HUES48 (cell line): ENCODE results near the gene ALKBH7.
"Not testable (repeated sequence)": the region's sequence is repeated elsewhere in the genome, so short reads cannot be mapped to it uniquely, and the experiment has no call there.

Experiments used
- H3K27ac ChIP-seq: one replicate; pipeline ENCODE4 v1.7.0; 2013; ENCODE audit warnings: low read depth, low read length, inconsistent platforms
- H3K27me3 ChIP-seq: 2 replicates; pipeline ENCODE4 v1.6.1; 2013; ENCODE audit warnings: mild to moderate bottlenecking, low read length; ENCODE audit not compliant: control insufficient read depth, insufficient read depth
- H3K36me3 ChIP-seq: 2 replicates; pipeline ENCODE4 v1.6.1; 2013; ENCODE audit warnings: low read length; ENCODE audit not compliant: control insufficient read depth, insufficient read depth
- H3K4me1 ChIP-seq: 2 replicates; pipeline ENCODE4 v1.6.1; 2013; ENCODE audit warnings: mild to moderate bottlenecking, low read length; ENCODE audit not compliant: control insufficient read depth, insufficient read depth
- H3K4me3 ChIP-seq: 2 replicates; pipeline ENCODE4 v1.5.1; 2013; ENCODE audit warnings: mild to moderate bottlenecking, low read depth, low read length
- H3K9ac ChIP-seq: 2 replicates; pipeline ENCODE4 v1.6.1; 2013; ENCODE audit warnings: mild to moderate bottlenecking, low read depth, low read length, moderate library complexity
- H3K9me3 ChIP-seq: 2 replicates; pipeline ENCODE4 v1.6.1; 2013; ENCODE audit warnings: low read length; ENCODE audit not compliant: control insufficient read depth, insufficient read depth

The ALKBH7 gene, protein sequence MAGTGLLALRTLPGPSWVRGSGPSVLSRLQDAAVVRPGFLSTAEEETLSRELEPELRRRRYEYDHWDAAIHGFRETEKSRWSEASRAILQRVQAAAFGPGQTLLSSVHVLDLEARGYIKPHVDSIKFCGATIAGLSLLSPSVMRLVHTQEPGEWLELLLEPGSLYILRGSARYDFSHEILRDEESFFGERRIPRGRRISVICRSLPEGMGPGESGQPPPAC

GRCh38 chr19:6372594-6373095 lies at the start of gene ALKBH7:
Gene ALKBH7 (plus strand): TSS chr19:6372794. CDS start chr19:6372821, 27 bp downstream.
- Histone ChIP-seq H3K9ac (peak within 1 kb of the TSS; percentile 89), H3K4me3 (peak within 1 kb of the TSS; percentile 97), H3K36me3 (peaks cover 19% of the 10 kb centered on the region), H3K4me1 (peaks cover 7% of the 10 kb centered on the region; the same call in 1 of the 2 replicates), H3K9me3 (no peaks in the 10 kb centered on the region), H3K27me3 (no peaks in the 10 kb centered on the region), H3K27ac (peak within 1 kb of the TSS; percentile 99)

DNA sequence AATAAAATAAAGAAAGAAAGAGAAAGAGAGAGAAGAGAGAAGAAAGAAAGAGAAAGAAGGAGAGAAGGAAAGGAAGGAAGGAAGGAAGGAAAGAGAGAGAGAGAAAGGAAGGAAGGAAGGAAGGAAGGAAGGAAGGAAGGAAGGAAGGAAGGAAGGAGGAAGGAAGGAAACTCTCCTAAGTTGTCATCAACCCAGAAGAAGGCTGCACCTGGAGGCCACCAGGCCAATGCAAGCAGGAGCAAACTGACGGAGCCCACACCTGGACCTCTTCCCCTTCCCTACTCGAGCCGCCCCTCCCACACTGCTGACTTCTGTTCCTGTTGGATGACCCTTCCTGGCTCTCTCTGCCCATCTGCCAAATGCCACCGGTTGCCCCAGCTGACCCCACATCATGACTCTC lies 47.8 kb upstream of the ALKBH7 start:
- H3K27me3 ChIP-seq = no peaks in the 10 kb centered on the region
- no peak overlapping the region for H3K9ac ChIP-seq
- H3K9me3 ChIP-seq = peaks cover 28% of the 10 kb centered on the region
- no peak overlapping the region for H3K4me3 ChIP-seq
- H3K27ac ChIP-seq = no peak overlapping the region
- H3K4me1 ChIP-seq = no peaks in the 10 kb centered on the region
- H3K36me3 ChIP-seq = no peaks in the 10 kb centered on the region

DNA sequence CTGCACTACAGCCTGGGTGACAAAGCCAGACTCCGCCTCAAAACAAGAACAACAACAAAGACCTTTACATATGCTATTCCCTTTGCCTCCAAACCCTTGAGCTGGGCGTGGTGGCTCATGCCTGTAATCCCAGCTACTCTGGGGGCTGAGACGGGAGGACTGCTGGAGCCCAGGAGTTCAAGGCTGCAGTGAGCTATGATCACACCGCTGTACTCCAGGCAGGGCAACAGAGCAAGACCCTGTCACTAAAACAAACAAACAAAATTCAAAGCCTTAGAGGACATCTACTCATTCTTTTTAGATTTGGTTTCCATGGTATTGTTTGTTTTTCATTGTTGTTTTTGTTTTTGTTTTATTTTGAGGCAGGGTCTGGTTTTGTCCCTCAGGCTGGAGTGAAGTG lies 47.0 kb upstream of the ALKBH7 start:
- H3K4me3 ChIP-seq = no peak overlapping the region
- H3K9me3 ChIP-seq = peaks cover 21% of the 10 kb centered on the region
- no peaks in the 10 kb centered on the region for H3K27me3 ChIP-seq
- H3K36me3 ChIP-seq = no peaks in the 10 kb centered on the region
- no peaks in the 10 kb centered on the region for H3K4me1 ChIP-seq
- H3K27ac ChIP-seq = no peak overlapping the region
- no peak overlapping the region for H3K9ac ChIP-seq

GRCh38 chr19:6326815-6327214 lies 45.8 kb upstream of the ALKBH7 start:
- Histone ChIP-seq H3K4me1 (no peaks in the 10 kb centered on the region), H3K9me3 (peaks cover 16% of the 10 kb centered on the region), H3K27ac (no peak overlapping the region), H3K9ac (no peak overlapping the region), H3K27me3 (no peaks in the 10 kb centered on the region), H3K36me3 (no peaks in the 10 kb centered on the region), H3K4me3 (no peak overlapping the region)

GRCh38 chr19:6333439-6333838 lies 39.2 kb upstream of the ALKBH7 start, which contains the start of gene ACER1:
Gene ACER1 (minus strand): TSS chr19:6333612. CDS start chr19:6333551, 61 bp downstream.
- Histone ChIP-seq H3K4me1 (no peaks in the 10 kb centered on the region), H3K4me3 (no peak within 1 kb of the TSS), H3K27ac (no peak within 1 kb of the TSS)

DNA sequence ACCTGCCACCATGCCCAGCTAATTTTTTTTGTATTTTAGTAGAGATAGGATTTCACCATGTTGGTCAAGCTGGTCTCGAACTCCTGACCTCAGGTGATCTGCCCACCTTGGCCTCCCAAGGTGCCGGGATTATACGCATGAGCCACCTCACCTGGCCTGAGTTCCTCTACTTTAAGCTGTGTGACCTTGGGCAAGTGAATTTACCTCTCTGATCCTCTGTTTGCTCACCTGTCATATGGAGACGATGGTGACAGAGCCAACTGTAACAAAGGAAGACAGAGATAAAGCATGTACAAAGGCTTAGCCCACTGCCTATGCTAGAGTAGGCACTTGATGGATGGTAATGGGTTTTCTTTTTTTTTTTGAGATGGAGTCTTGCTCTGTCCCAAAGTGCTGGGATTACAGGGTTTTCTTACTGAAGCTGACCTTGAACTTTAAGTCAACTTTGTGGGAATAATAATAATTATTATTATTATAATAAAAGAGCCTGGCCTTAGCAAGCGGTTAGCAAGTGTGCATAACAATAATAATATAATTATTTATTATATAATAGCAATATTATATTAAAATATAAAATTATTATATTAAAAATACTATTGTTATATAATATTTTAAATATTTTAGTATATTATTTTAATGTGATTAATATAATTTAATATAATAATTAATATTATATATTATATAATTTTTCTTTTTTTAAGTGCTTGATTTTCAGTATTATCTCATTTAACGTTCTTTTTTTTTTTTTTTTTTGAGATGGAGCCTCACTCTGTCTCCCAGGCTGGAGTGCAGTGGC lies 37.9 kb upstream of the ALKBH7 start:
- no peak overlapping the region for H3K4me3 ChIP-seq
- H3K9ac ChIP-seq = no peak overlapping the region
- no peaks in the 10 kb centered on the region for H3K9me3 ChIP-seq
- H3K27me3 ChIP-seq = no peaks in the 10 kb centered on the region
- no peaks in the 10 kb centered on the region for H3K4me1 ChIP-seq
- H3K27ac ChIP-seq = no peak overlapping the region
- no peaks in the 10 kb centered on the region for H3K36me3 ChIP-seq

More at GRCh38 chr19:6333439-6333838, 39.2 kb upstream of the ALKBH7 start, which contains the start of gene ACER1:
- Histone ChIP-seq H3K27me3 (no peaks in the 10 kb centered on the region), H3K36me3 (no peaks in the 10 kb centered on the region), H3K9ac (no peak within 1 kb of the TSS), H3K9me3 (no peaks in the 10 kb centered on the region)

DNA sequence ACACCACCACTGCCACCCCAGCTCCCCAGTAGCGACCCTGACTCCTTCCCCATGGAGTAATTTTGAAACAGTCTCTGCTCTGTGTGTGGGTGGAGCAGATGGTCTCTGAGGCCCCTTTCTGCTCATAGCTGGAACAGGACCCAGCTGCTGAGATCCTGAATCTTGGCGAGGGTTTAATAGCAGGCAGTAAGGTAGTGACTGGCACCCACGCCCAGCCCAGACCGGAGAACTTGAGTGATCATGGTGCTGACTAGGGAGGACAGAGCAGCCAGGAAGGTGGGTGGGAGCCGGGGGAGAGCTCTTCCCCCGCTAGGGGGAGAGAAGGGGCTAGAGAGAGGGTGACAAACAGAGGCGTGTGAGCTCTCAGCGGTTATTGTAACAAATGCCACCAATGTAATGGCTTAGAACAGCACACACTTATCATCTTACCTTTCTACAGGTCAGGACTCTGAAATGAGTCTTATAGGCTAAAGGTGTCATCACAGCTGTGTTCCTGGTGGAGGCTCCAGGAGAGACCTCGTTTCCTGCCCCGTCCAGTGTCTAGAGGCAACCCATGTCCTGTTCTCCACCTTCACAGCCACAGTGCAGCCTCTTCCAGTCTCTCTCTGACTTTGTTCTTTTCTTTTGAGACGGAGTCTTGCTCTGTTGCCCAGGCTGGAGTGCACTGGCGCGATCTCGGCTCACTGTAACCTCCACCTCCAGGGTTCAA lies 31.9 kb upstream of the ALKBH7 start:
- H3K9me3 ChIP-seq = peaks cover 6% of the 10 kb centered on the region
- no peak overlapping the region for H3K4me3 ChIP-seq
- H3K27ac ChIP-seq = no peak overlapping the region

DNA sequence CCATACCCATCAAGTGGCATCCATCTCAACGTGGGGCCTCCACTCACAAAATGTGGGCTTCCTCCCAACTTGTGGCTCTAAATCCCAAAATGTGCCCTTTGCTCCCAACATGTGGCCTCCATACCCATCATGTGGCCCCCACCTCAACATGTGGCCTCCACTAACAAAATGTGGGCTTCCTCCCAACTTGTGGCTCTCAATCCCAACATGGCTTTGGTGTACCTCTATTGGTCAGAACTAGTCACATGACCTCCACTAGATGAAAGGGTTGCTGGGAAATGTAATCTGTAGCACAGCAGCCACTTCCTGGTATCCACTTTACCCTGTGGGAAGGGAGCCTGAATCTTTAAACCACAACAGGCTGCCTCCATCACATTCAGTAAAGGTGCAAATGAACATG lies 29.1 kb upstream of the ALKBH7 start:
- no peak overlapping the region for H3K27ac ChIP-seq
- peaks cover 6% of the 10 kb centered on the region for H3K9me3 ChIP-seq
- no peaks in the 10 kb centered on the region for H3K4me1 ChIP-seq
- no peaks in the 10 kb centered on the region for H3K27me3 ChIP-seq
- no peaks in the 10 kb centered on the region for H3K36me3 ChIP-seq
- no peak overlapping the region for H3K4me3 ChIP-seq
- H3K9ac ChIP-seq = no peak overlapping the region

More for the DNA sequence above, 31.9 kb upstream of the ALKBH7 start:
- Histone ChIP-seq H3K27me3 (no peaks in the 10 kb centered on the region), H3K4me1 (no peaks in the 10 kb centered on the region), H3K36me3 (no peaks in the 10 kb centered on the region), H3K9ac (no peak overlapping the region)

- not testable (repeated sequence) for H3K27ac ChIP-seq, H3K27me3 ChIP-seq, H3K9ac ChIP-seq, H3K4me1 ChIP-seq, H3K9me3 ChIP-seq, H3K36me3 ChIP-seq, H3K4me3 ChIP-seq
Measured at GRCh38 chr19:6349271-6349670, 23.3 kb upstream of the ALKBH7 start.

GRCh38 chr19:6350688-6351087 lies 21.9 kb upstream of the ALKBH7 start:
- no peak overlapping the region for H3K4me3 ChIP-seq
- H3K9me3 ChIP-seq = peaks cover 7% of the 10 kb centered on the region
- H3K27me3 ChIP-seq = no peaks in the 10 kb centered on the region
- no peaks in the 10 kb centered on the region for H3K4me1 ChIP-seq
- H3K27ac ChIP-seq = no peak overlapping the region
- no peak overlapping the region for H3K9ac ChIP-seq
- no peaks in the 10 kb centered on the region for H3K36me3 ChIP-seq
